Measurements from ENCODE around the gene TIMP3.

The TIMP3 gene

GRCh38 chr22:32832174-32832573 lies 30.7 kb downstream of the TIMP3 start:
- DNase-seq (ENCODE audit: low read depth, low spot score) = no peak
- H3K4me1 ChIP-seq (ENCODE audit: insufficient read depth, insufficient read length) = no peaks in the 10 kb centered on the region
- no peak for TF ChIP-seq YY1 (IDR thresholded peaks at IDR 0.05; ENCODE audit: insufficient read depth, insufficient read length)
- TF ChIP-seq SUZ12 (IDR thresholded peaks at IDR 0.05; ENCODE audit: extremely low read depth, insufficient read depth, insufficient read length) = no peak
- TF ChIP-seq ZNF274 (IDR thresholded peaks at IDR 0.05; ENCODE audit: low read depth, low read length) = no peak
- H3K9ac ChIP-seq (ENCODE audit: insufficient read length, low read depth) = no peak overlapping the region
- H3K36me3 ChIP-seq (ENCODE audit: insufficient read depth, insufficient read length, low read length) = peaks cover 26% of the 10 kb centered on the region
- no peak overlapping the region for H3K4me3 ChIP-seq (ENCODE audit: insufficient read length, low read depth)
- H3K9me3 ChIP-seq (ENCODE audit: insufficient read depth, low read length) = no peaks in the 10 kb centered on the region
- no peaks in the 10 kb centered on the region for H3K27me3 ChIP-seq (ENCODE audit: insufficient read depth, insufficient read length)

GRCh38 chr22:32836280-32837123 lies 35.0 kb downstream of the TIMP3 start:
- H3K36me3 ChIP-seq (ENCODE audit: insufficient read depth, insufficient read length, low read length) = peaks cover 27% of the 10 kb centered on the region
- no peak overlapping the region for H3K9ac ChIP-seq (ENCODE audit: insufficient read length, low read depth)
- no peaks in the 10 kb centered on the region for H3K4me1 ChIP-seq (ENCODE audit: insufficient read depth, insufficient read length)
- no peaks in the 10 kb centered on the region for H3K27me3 ChIP-seq (ENCODE audit: insufficient read depth, insufficient read length)
- DNase-seq (ENCODE audit: low read depth, low spot score) = no peak
- TF ChIP-seq YY1 (IDR thresholded peaks at IDR 0.05; ENCODE audit: insufficient read depth, insufficient read length) (no peak), SUZ12 (IDR thresholded peaks at IDR 0.05; ENCODE audit: extremely low read depth, insufficient read depth, insufficient read length) (no peak), ZNF274 (IDR thresholded peaks at IDR 0.05; ENCODE audit: low read depth, low read length) (no peak)
- no peak overlapping the region for H3K4me3 ChIP-seq (ENCODE audit: insufficient read length, low read depth)
- H3K9me3 ChIP-seq (ENCODE audit: insufficient read depth, low read length) = no peaks in the 10 kb centered on the region

- no peak overlapping the region for H3K9ac ChIP-seq (ENCODE audit: insufficient read length, low read depth)
- no peaks in the 10 kb centered on the region for H3K9me3 ChIP-seq (ENCODE audit: insufficient read depth, low read length)
- no peaks in the 10 kb centered on the region for H3K4me1 ChIP-seq (ENCODE audit: insufficient read depth, insufficient read length)
- TF ChIP-seq YY1 (IDR thresholded peaks at IDR 0.05; ENCODE audit: insufficient read depth, insufficient read length) (no peak), SUZ12 (IDR thresholded peaks at IDR 0.05; ENCODE audit: extremely low read depth, insufficient read depth, insufficient read length) (no peak), ZNF274 (IDR thresholded peaks at IDR 0.05; ENCODE audit: low read depth, low read length) (no peak)
- no peak overlapping the region for H3K4me3 ChIP-seq (ENCODE audit: insufficient read length, low read depth)
- no peak for DNase-seq (ENCODE audit: low read depth, low spot score)
- peaks cover 32% of the 10 kb centered on the region for H3K36me3 ChIP-seq (ENCODE audit: insufficient read depth, insufficient read length, low read length)
- no peaks in the 10 kb centered on the region for H3K27me3 ChIP-seq (ENCODE audit: insufficient read depth, insufficient read length)
These were observed 35.6 kb downstream of the TIMP3 start for GRCh38 chr22:32837142-32837541.

- no peak for DNase-seq (ENCODE audit: low read depth, low spot score)
- no peaks in the 10 kb centered on the region for H3K4me1 ChIP-seq (ENCODE audit: insufficient read depth, insufficient read length)
- H3K9me3 ChIP-seq (ENCODE audit: insufficient read depth, low read length) = no peaks in the 10 kb centered on the region
- H3K4me3 ChIP-seq (ENCODE audit: insufficient read length, low read depth) = no peak overlapping the region
- no peak for TF ChIP-seq SUZ12 (IDR thresholded peaks at IDR 0.05; ENCODE audit: extremely low read depth, insufficient read depth, insufficient read length)
- TF ChIP-seq YY1 (IDR thresholded peaks at IDR 0.05; ENCODE audit: insufficient read depth, insufficient read length) = no peak
- TF ChIP-seq ZNF274 (IDR thresholded peaks at IDR 0.05; ENCODE audit: low read depth, low read length) = no peak
- peaks cover 32% of the 10 kb centered on the region for H3K36me3 ChIP-seq (ENCODE audit: insufficient read depth, insufficient read length, low read length)
- no peaks in the 10 kb centered on the region for H3K27me3 ChIP-seq (ENCODE audit: insufficient read depth, insufficient read length)
- no peak overlapping the region for H3K9ac ChIP-seq (ENCODE audit: insufficient read length, low read depth)
These were observed 36.3 kb downstream of the TIMP3 start for GRCh38 chr22:32837803-32838202.

- H3K36me3 ChIP-seq (ENCODE audit: insufficient read depth, insufficient read length, low read length) = peaks cover 22% of the 10 kb centered on the region
- no peaks in the 10 kb centered on the region for H3K4me1 ChIP-seq (ENCODE audit: insufficient read depth, insufficient read length)
- H3K27me3 ChIP-seq (ENCODE audit: insufficient read depth, insufficient read length) = no peaks in the 10 kb centered on the region
- no peaks in the 10 kb centered on the region for H3K9me3 ChIP-seq (ENCODE audit: insufficient read depth, low read length)
- H3K4me3 ChIP-seq (ENCODE audit: insufficient read length, low read depth) = no peak overlapping the region
- DNase-seq (ENCODE audit: low read depth, low spot score) = no peak
- TF ChIP-seq YY1 (IDR thresholded peaks at IDR 0.05; ENCODE audit: insufficient read depth, insufficient read length) (no peak), ZNF274 (IDR thresholded peaks at IDR 0.05; ENCODE audit: low read depth, low read length) (no peak), SUZ12 (IDR thresholded peaks at IDR 0.05; ENCODE audit: extremely low read depth, insufficient read depth, insufficient read length) (no peak)
- no peak overlapping the region for H3K9ac ChIP-seq (ENCODE audit: insufficient read length, low read depth)
These were observed 38.5 kb downstream of the TIMP3 start for GRCh38 chr22:32839831-32840584.

- DNase-seq (ENCODE audit: low read depth, low spot score) = no peak
- H3K9ac ChIP-seq (ENCODE audit: insufficient read length, low read depth) = no peak overlapping the region
- no peak for TF ChIP-seq SUZ12 (IDR thresholded peaks at IDR 0.05; ENCODE audit: extremely low read depth, insufficient read depth, insufficient read length)
- TF ChIP-seq ZNF274 (IDR thresholded peaks at IDR 0.05; ENCODE audit: low read depth, low read length) = no peak
- no peaks in the 10 kb centered on the region for H3K9me3 ChIP-seq (ENCODE audit: insufficient read depth, low read length)
- H3K36me3 ChIP-seq (ENCODE audit: insufficient read depth, insufficient read length, low read length) = peaks cover 18% of the 10 kb centered on the region
- no peak overlapping the region for H3K4me3 ChIP-seq (ENCODE audit: insufficient read length, low read depth)
- no peaks in the 10 kb centered on the region for H3K4me1 ChIP-seq (ENCODE audit: insufficient read depth, insufficient read length)
- H3K27me3 ChIP-seq (ENCODE audit: insufficient read depth, insufficient read length) = no peaks in the 10 kb centered on the region
These were observed 39.7 kb downstream of the TIMP3 start for GRCh38 chr22:32841175-32841574.

GRCh38 chr22:32842486-32842885 lies 41.0 kb downstream of the TIMP3 start:
- H3K9me3 ChIP-seq (ENCODE audit: insufficient read depth, low read length) = no peaks in the 10 kb centered on the region
- no peak overlapping the region for H3K9ac ChIP-seq (ENCODE audit: insufficient read length, low read depth)
- no peaks in the 10 kb centered on the region for H3K4me1 ChIP-seq (ENCODE audit: insufficient read depth, insufficient read length)
- no peak for DNase-seq (ENCODE audit: low read depth, low spot score)
- no peaks in the 10 kb centered on the region for H3K27me3 ChIP-seq (ENCODE audit: insufficient read depth, insufficient read length)
- H3K36me3 ChIP-seq (ENCODE audit: insufficient read depth, insufficient read length, low read length) = peaks cover 18% of the 10 kb centered on the region
- TF ChIP-seq ZNF274 (IDR thresholded peaks at IDR 0.05; ENCODE audit: low read depth, low read length) (no peak), SUZ12 (IDR thresholded peaks at IDR 0.05; ENCODE audit: extremely low read depth, insufficient read depth, insufficient read length) (no peak), YY1 (IDR thresholded peaks at IDR 0.05; ENCODE audit: insufficient read depth, insufficient read length) (no peak)
- H3K4me3 ChIP-seq (ENCODE audit: insufficient read length, low read depth) = no peak overlapping the region
